Measurements from ENCODE around the gene KCNQ1. TPM values are rescaled to one million over a fixed set of nuclear protein-coding genes. Genes with fewer than 3 reads are reported as not detected.

KCNQ1 gene
- total RNA-seq, 1 experiment from 2014 or later, result 2.5 TPM

DNA sequence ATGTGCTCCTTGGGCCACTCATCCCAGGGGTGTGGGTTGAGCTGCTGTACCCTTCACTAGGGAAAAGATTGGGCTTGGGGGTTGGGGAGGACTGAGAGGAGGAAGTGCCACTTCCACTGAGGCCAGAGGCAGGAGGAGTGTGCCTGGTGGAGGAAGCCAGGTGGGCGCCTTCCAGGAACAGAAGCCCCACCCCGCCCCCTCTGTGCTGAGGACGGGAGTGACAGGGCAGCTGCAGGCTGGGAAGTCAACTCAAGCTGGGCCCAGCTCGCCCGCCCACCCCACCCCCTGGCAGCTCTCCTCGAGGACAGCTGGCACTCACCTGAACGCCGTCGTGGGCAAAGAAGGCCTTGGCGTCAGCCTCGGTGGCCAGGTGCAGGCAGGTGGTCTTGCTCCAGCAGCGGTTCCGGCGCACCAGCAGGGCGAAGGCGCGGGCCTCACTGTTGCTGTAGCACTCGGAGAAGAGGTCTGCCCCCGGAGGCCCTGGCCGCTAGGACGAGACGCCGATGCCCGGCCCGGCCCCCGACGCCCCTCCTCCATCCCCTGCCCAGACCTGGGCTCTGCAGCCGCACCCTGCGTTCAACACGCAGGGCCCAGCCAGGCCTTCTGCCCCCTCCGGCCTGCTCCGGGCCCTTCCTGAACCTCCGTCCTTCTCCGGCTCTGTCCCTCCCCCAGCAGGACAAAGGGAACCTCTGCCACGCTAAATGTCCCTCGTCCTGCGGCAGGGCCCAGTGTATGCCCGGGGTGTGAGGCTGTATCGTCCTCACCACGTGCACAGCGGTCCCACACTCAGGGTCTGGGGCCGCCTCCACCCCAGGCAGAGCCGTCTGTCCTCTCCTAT, 30.8 kb upstream of the KCNQ1 start (continued):
- TF ChIP-seq, protein P1, sequence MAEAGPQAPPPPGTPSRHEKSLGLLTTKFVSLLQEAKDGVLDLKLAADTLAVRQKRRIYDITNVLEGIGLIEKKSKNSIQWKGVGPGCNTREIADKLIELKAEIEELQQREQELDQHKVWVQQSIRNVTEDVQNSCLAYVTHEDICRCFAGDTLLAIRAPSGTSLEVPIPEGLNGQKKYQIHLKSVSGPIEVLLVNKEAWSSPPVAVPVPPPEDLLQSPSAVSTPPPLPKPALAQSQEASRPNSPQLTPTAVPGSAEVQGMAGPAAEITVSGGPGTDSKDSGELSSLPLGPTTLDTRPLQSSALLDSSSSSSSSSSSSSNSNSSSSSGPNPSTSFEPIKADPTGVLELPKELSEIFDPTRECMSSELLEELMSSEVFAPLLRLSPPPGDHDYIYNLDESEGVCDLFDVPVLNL (CRISPR knock-in tag; IDR thresholded peaks at IDR 0.05; ENCODE audit: borderline replicate concordance, low read depth), result no peak
- no peak for TF ChIP-seq TEAD1 (CRISPR knock-in tag; IDR thresholded peaks at IDR 0.05)
- TF ChIP-seq, protein P2, sequence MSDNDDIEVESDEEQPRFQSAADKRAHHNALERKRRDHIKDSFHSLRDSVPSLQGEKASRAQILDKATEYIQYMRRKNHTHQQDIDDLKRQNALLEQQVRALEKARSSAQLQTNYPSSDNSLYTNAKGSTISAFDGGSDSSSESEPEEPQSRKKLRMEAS (CRISPR knock-in tag; IDR thresholded peaks at IDR 0.05), result no peak

DNA sequence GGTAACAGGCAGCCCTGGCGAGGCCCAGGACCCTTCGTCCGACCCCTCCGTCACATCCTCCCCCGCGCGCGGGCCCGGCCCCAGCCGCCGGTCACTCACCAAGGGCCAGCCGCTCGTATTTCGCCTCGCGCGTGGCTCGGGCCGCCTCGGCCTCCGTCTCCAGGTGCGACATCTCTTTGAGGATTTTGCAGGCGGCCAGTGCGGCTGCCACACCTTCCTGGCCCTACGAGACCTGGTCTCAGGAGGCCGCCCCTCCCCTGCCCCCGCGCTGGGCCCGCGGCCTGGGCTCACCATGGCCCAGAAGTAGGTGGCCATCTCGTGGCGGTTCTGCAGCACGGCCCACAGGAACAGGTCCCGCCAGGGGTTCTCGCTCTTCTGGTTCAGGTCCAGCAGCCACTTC, 30.2 kb upstream of the KCNQ1 start:
- ATAC-seq (no peak), DNase-seq (ENCODE audit: low spot score) (no peak)
- H3K36me3 Mint-ChIP-seq, result no peaks in the 10 kb centered on the region
- H3K4me1 Mint-ChIP-seq, result no peaks in the 10 kb centered on the region
- no peak overlapping the region for H3K27ac Mint-ChIP-seq
- ChIA-PET CTCF (interaction anchor here (2.0 kb wide), 1 partner anchor 110 kb away, joined by 9 read pairs; no protein-coding TSS in a partner anchor), POLR2A (no interaction called here)
- H3K9me3 Mint-ChIP-seq, result no peaks in the 10 kb centered on the region
- H3K4me3 Mint-ChIP-seq, result no peak overlapping the region
- no peaks in the 10 kb centered on the region for H3K27me3 Mint-ChIP-seq (ENCODE audit: low read depth)
- TF ChIP-seq, protein P1 (CRISPR knock-in tag; IDR thresholded peaks at IDR 0.05; ENCODE audit: borderline replicate concordance, low read depth), result no peak
- no peak for TF ChIP-seq MYBL2 (CRISPR knock-in tag; IDR thresholded peaks at IDR 0.05)
- TF ChIP-seq FOXP1 (CRISPR knock-in tag; IDR thresholded peaks at IDR 0.05; ENCODE audit: borderline replicate concordance), result no peak
- TF ChIP-seq, protein P3, sequence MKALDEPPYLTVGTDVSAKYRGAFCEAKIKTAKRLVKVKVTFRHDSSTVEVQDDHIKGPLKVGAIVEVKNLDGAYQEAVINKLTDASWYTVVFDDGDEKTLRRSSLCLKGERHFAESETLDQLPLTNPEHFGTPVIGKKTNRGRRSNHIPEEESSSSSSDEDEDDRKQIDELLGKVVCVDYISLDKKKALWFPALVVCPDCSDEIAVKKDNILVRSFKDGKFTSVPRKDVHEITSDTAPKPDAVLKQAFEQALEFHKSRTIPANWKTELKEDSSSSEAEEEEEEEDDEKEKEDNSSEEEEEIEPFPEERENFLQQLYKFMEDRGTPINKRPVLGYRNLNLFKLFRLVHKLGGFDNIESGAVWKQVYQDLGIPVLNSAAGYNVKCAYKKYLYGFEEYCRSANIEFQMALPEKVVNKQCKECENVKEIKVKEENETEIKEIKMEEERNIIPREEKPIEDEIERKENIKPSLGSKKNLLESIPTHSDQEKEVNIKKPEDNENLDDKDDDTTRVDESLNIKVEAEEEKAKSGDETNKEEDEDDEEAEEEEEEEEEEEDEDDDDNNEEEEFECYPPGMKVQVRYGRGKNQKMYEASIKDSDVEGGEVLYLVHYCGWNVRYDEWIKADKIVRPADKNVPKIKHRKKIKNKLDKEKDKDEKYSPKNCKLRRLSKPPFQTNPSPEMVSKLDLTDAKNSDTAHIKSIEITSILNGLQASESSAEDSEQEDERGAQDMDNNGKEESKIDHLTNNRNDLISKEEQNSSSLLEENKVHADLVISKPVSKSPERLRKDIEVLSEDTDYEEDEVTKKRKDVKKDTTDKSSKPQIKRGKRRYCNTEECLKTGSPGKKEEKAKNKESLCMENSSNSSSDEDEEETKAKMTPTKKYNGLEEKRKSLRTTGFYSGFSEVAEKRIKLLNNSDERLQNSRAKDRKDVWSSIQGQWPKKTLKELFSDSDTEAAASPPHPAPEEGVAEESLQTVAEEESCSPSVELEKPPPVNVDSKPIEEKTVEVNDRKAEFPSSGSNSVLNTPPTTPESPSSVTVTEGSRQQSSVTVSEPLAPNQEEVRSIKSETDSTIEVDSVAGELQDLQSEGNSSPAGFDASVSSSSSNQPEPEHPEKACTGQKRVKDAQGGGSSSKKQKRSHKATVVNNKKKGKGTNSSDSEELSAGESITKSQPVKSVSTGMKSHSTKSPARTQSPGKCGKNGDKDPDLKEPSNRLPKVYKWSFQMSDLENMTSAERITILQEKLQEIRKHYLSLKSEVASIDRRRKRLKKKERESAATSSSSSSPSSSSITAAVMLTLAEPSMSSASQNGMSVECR (CRISPR knock-in tag; IDR thresholded peaks at IDR 0.05; ENCODE audit: borderline replicate concordance), result no peak
- TF ChIP-seq, protein P4, sequence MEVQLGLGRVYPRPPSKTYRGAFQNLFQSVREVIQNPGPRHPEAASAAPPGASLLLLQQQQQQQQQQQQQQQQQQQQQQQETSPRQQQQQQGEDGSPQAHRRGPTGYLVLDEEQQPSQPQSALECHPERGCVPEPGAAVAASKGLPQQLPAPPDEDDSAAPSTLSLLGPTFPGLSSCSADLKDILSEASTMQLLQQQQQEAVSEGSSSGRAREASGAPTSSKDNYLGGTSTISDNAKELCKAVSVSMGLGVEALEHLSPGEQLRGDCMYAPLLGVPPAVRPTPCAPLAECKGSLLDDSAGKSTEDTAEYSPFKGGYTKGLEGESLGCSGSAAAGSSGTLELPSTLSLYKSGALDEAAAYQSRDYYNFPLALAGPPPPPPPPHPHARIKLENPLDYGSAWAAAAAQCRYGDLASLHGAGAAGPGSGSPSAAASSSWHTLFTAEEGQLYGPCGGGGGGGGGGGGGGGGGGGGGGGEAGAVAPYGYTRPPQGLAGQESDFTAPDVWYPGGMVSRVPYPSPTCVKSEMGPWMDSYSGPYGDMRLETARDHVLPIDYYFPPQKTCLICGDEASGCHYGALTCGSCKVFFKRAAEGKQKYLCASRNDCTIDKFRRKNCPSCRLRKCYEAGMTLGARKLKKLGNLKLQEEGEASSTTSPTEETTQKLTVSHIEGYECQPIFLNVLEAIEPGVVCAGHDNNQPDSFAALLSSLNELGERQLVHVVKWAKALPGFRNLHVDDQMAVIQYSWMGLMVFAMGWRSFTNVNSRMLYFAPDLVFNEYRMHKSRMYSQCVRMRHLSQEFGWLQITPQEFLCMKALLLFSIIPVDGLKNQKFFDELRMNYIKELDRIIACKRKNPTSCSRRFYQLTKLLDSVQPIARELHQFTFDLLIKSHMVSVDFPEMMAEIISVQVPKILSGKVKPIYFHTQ (CRISPR knock-in tag; IDR thresholded peaks at IDR 0.05), result no peak
- TF ChIP-seq, protein P5, sequence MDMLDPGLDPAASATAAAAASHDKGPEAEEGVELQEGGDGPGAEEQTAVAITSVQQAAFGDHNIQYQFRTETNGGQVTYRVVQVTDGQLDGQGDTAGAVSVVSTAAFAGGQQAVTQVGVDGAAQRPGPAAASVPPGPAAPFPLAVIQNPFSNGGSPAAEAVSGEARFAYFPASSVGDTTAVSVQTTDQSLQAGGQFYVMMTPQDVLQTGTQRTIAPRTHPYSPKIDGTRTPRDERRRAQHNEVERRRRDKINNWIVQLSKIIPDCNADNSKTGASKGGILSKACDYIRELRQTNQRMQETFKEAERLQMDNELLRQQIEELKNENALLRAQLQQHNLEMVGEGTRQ (CRISPR knock-in tag; IDR thresholded peaks at IDR 0.05), result no peak
- no peak for TF ChIP-seq RELA (CRISPR knock-in tag; IDR thresholded peaks at IDR 0.05; ENCODE audit: borderline replicate concordance)
- TF ChIP-seq IRF2 (CRISPR knock-in tag; IDR thresholded peaks at IDR 0.05; ENCODE audit: borderline replicate concordance, low read depth), result no peak
- no peak for TF ChIP-seq JUN (CRISPR knock-in tag; IDR thresholded peaks at IDR 0.05)
- TF ChIP-seq FOXJ3 (CRISPR knock-in tag; IDR thresholded peaks at IDR 0.05; ENCODE audit: borderline replicate concordance), result no peak
- TF ChIP-seq, protein P6, sequence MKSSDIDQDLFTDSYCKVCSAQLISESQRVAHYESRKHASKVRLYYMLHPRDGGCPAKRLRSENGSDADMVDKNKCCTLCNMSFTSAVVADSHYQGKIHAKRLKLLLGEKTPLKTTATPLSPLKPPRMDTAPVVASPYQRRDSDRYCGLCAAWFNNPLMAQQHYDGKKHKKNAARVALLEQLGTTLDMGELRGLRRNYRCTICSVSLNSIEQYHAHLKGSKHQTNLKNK (CRISPR knock-in tag; IDR thresholded peaks at IDR 0.05), result no peak
- TF ChIP-seq NFATC4 (CRISPR knock-in tag; IDR thresholded peaks at IDR 0.05), result no peak
- TF ChIP-seq ZNF671 (CRISPR knock-in tag; IDR thresholded peaks at IDR 0.05), result no peak
- TF ChIP-seq, protein P7, sequence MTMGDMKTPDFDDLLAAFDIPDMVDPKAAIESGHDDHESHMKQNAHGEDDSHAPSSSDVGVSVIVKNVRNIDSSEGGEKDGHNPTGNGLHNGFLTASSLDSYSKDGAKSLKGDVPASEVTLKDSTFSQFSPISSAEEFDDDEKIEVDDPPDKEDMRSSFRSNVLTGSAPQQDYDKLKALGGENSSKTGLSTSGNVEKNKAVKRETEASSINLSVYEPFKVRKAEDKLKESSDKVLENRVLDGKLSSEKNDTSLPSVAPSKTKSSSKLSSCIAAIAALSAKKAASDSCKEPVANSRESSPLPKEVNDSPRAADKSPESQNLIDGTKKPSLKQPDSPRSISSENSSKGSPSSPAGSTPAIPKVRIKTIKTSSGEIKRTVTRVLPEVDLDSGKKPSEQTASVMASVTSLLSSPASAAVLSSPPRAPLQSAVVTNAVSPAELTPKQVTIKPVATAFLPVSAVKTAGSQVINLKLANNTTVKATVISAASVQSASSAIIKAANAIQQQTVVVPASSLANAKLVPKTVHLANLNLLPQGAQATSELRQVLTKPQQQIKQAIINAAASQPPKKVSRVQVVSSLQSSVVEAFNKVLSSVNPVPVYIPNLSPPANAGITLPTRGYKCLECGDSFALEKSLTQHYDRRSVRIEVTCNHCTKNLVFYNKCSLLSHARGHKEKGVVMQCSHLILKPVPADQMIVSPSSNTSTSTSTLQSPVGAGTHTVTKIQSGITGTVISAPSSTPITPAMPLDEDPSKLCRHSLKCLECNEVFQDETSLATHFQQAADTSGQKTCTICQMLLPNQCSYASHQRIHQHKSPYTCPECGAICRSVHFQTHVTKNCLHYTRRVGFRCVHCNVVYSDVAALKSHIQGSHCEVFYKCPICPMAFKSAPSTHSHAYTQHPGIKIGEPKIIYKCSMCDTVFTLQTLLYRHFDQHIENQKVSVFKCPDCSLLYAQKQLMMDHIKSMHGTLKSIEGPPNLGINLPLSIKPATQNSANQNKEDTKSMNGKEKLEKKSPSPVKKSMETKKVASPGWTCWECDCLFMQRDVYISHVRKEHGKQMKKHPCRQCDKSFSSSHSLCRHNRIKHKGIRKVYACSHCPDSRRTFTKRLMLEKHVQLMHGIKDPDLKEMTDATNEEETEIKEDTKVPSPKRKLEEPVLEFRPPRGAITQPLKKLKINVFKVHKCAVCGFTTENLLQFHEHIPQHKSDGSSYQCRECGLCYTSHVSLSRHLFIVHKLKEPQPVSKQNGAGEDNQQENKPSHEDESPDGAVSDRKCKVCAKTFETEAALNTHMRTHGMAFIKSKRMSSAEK (CRISPR knock-in tag; IDR thresholded peaks at IDR 0.05; ENCODE audit: borderline replicate concordance), result no peak
- TF ChIP-seq CREB1 (CRISPR knock-in tag; IDR thresholded peaks at IDR 0.05), result no peak
- TF ChIP-seq TEAD4 (CRISPR knock-in tag; IDR thresholded peaks at IDR 0.05), result no peak
- TF ChIP-seq NFYB (CRISPR knock-in tag; conservative IDR thresholded peaks at IDR 0.05; ENCODE audit: low read depth), result no peak

Data from WTC11 (cell line).